T-helper 2 cell treated with Interferon-gamma antibody and Interleukin-4, amounts not matched to agents 5 μg/mL and 100 μg/mL, for 36 hours (primary cell): ENCODE measurements around the gene B3GAT1.

Experiments used
- DNase-seq: peaks from one replicate; pipeline ENCODE4 v3.0.0; 2021; ENCODE audit warnings: low spot score
- H3K27ac Mint-ChIP-seq: one replicate; pipeline ENCODE4 v1.8.0; 2021; ENCODE audit warnings: mild to moderate bottlenecking, mixed read lengths
- H3K27me3 Mint-ChIP-seq: one replicate; pipeline ENCODE4 v1.8.0; 2021; ENCODE audit warnings: low read depth, mixed read lengths
- H3K36me3 Mint-ChIP-seq: one replicate; pipeline ENCODE4 v1.8.0; 2021; ENCODE audit warnings: low read depth, mixed read lengths
- H3K4me1 Mint-ChIP-seq: one replicate; pipeline ENCODE4 v1.8.0; 2021; ENCODE audit warnings: low read depth, mixed read lengths
- H3K4me3 Mint-ChIP-seq: one replicate; pipeline ENCODE4 v1.8.0; 2022; ENCODE audit warnings: mild to moderate bottlenecking, moderate library complexity, mixed read lengths
- H3K9me3 Mint-ChIP-seq: one replicate; pipeline ENCODE4 v1.8.0; 2021; ENCODE audit warnings: mixed read lengths

B3GAT1 gene

GRCh38 chr11:134409552-134410429 is 2.3 kb downstream of the B3GAT1 start:
- Mint-ChIP-seq H3K36me3 (no peaks in the 10 kb centered on the region), H3K27me3 (peaks cover 48% of the 10 kb centered on the region), H3K4me3 (no peak overlapping the region), H3K27ac (no peak overlapping the region), H3K9me3 (no peaks in the 10 kb centered on the region), H3K4me1 (peaks cover 9% of the 10 kb centered on the region)
- DNase-seq: no peak

- H3K36me3 Mint-ChIP-seq: no peaks in the 10 kb centered on the region
- no peak for DNase-seq
- H3K9me3 Mint-ChIP-seq: no peaks in the 10 kb centered on the region
- H3K27ac Mint-ChIP-seq: no peak overlapping the region
- H3K27me3 Mint-ChIP-seq: peaks cover 29% of the 10 kb centered on the region
- no peak overlapping the region for H3K4me3 Mint-ChIP-seq
- H3K4me1 Mint-ChIP-seq: peaks cover 3% of the 10 kb centered on the region
Observed at GRCh38 chr11:134407923-134408322, 4.1 kb downstream of the B3GAT1 start.

- no peak overlapping the region for H3K27ac Mint-ChIP-seq
- H3K36me3 Mint-ChIP-seq: no peaks in the 10 kb centered on the region
- no peak for DNase-seq
- no peaks in the 10 kb centered on the region for H3K9me3 Mint-ChIP-seq
- H3K4me1 Mint-ChIP-seq: peaks cover 2% of the 10 kb centered on the region
- no peak overlapping the region for H3K4me3 Mint-ChIP-seq
- peaks cover 27% of the 10 kb centered on the region for H3K27me3 Mint-ChIP-seq
Observed at GRCh38 chr11:134407321-134407828, 4.7 kb downstream of the B3GAT1 start.

- no peak overlapping the region for H3K27ac Mint-ChIP-seq
- no peak overlapping the region for H3K4me3 Mint-ChIP-seq
- DNase-seq: no peak
- H3K9me3 Mint-ChIP-seq: no peaks in the 10 kb centered on the region
- peaks cover 2% of the 10 kb centered on the region for H3K4me1 Mint-ChIP-seq
- no peaks in the 10 kb centered on the region for H3K36me3 Mint-ChIP-seq
- peaks cover 27% of the 10 kb centered on the region for H3K27me3 Mint-ChIP-seq
Observed at GRCh38 chr11:134406264-134407185, 5.5 kb downstream of the B3GAT1 start.

GRCh38 chr11:134405841-134406240 is 6.2 kb downstream of the B3GAT1 start:
- Mint-ChIP-seq H3K4me1 (peaks cover 2% of the 10 kb centered on the region), H3K36me3 (no peaks in the 10 kb centered on the region), H3K27ac (no peak overlapping the region), H3K27me3 (peaks cover 20% of the 10 kb centered on the region), H3K4me3 (no peak overlapping the region), H3K9me3 (no peaks in the 10 kb centered on the region)
- DNase-seq: no peak

- Mint-ChIP-seq H3K27ac (no peak overlapping the region), H3K4me1 (peaks cover 2% of the 10 kb centered on the region), H3K9me3 (no peaks in the 10 kb centered on the region), H3K36me3 (no peaks in the 10 kb centered on the region), H3K27me3 (peaks cover 20% of the 10 kb centered on the region), H3K4me3 (no peak overlapping the region)
- DNase-seq: no peak
Observed at GRCh38 chr11:134405436-134405835, 6.6 kb downstream of the B3GAT1 start.

- peaks cover 2% of the 10 kb centered on the region for H3K4me1 Mint-ChIP-seq
- no peak overlapping the region for H3K4me3 Mint-ChIP-seq
- H3K27me3 Mint-ChIP-seq: peaks cover 16% of the 10 kb centered on the region
- no peaks in the 10 kb centered on the region for H3K9me3 Mint-ChIP-seq
- no peak for DNase-seq
- H3K27ac Mint-ChIP-seq: no peak overlapping the region
- H3K36me3 Mint-ChIP-seq: no peaks in the 10 kb centered on the region
Observed at GRCh38 chr11:134404575-134405341, 7.3 kb downstream of the B3GAT1 start.

GRCh38 chr11:134402910-134403309 is 9.1 kb downstream of the B3GAT1 start:
- Mint-ChIP-seq H3K4me1 (peaks cover 2% of the 10 kb centered on the region), H3K9me3 (no peaks in the 10 kb centered on the region), H3K27ac (no peak overlapping the region), H3K36me3 (no peaks in the 10 kb centered on the region), H3K4me3 (no peak overlapping the region), H3K27me3 (peaks cover 13% of the 10 kb centered on the region)
- DNase-seq: no peak

GRCh38 chr11:134401825-134402809 is 9.9 kb downstream of the B3GAT1 start:
- no peaks in the 10 kb centered on the region for H3K36me3 Mint-ChIP-seq
- H3K27ac Mint-ChIP-seq: no peak overlapping the region
- peaks cover 2% of the 10 kb centered on the region for H3K4me1 Mint-ChIP-seq
- H3K27me3 Mint-ChIP-seq: peaks cover 7% of the 10 kb centered on the region
- H3K9me3 Mint-ChIP-seq: no peaks in the 10 kb centered on the region
- no peak overlapping the region for H3K4me3 Mint-ChIP-seq
- no peak for DNase-seq

- DNase-seq: no peak
- no peaks in the 10 kb centered on the region for H3K9me3 Mint-ChIP-seq
- no peaks in the 10 kb centered on the region for H3K4me1 Mint-ChIP-seq
- no peak overlapping the region for H3K4me3 Mint-ChIP-seq
- no peak overlapping the region for H3K27ac Mint-ChIP-seq
- peaks cover 7% of the 10 kb centered on the region for H3K27me3 Mint-ChIP-seq
- no peaks in the 10 kb centered on the region for H3K36me3 Mint-ChIP-seq
Observed at GRCh38 chr11:134399996-134400395, 12.0 kb downstream of the B3GAT1 start.

- H3K4me3 Mint-ChIP-seq: no peak overlapping the region
- H3K27me3 Mint-ChIP-seq: peaks cover 7% of the 10 kb centered on the region
- no peaks in the 10 kb centered on the region for H3K4me1 Mint-ChIP-seq
Observed at GRCh38 chr11:134399293-134399654, 12.8 kb downstream of the B3GAT1 start.

GRCh38 chr11:134398644-134399292 is 13.3 kb downstream of the B3GAT1 start:
- no peak overlapping the region for H3K27ac Mint-ChIP-seq
- H3K4me3 Mint-ChIP-seq: no peak overlapping the region
- no peak for DNase-seq
- no peaks in the 10 kb centered on the region for H3K9me3 Mint-ChIP-seq
- no peaks in the 10 kb centered on the region for H3K4me1 Mint-ChIP-seq
- peaks cover 7% of the 10 kb centered on the region for H3K27me3 Mint-ChIP-seq
- H3K36me3 Mint-ChIP-seq: no peaks in the 10 kb centered on the region

More at GRCh38 chr11:134399293-134399654, 12.8 kb downstream of the B3GAT1 start:
- no peak overlapping the region for H3K27ac Mint-ChIP-seq
- H3K36me3 Mint-ChIP-seq: no peaks in the 10 kb centered on the region
- DNase-seq: no peak
- no peaks in the 10 kb centered on the region for H3K9me3 Mint-ChIP-seq
